ENCODE data around the gene CDK5RAP1.

The CDK5RAP1 gene

GRCh38 chr20:33338467-33339258, 62.7 kb downstream of the CDK5RAP1 start:
- H3K9me3 ChIP-seq: no peaks in the 10 kb centered on the region
- no peaks in the 10 kb centered on the region for H3K36me3 ChIP-seq
- no peak overlapping the region for H3K4me3 ChIP-seq (ENCODE audit: low read depth in 1 of 2, low read length in 1 of 2)
- H3K27me3 ChIP-seq: no peaks in the 10 kb centered on the region
- H3K27ac ChIP-seq: no peak overlapping the region
- no peaks in the 10 kb centered on the region for H3K4me1 ChIP-seq (ENCODE audit: control insufficient read depth in 1 of 2, insufficient read depth in 1 of 2, low read depth in 1 of 2, low read length in 1 of 2)
- no peak for TF ChIP-seq CTCF (IDR thresholded peaks at IDR 0.05)

GRCh38 chr20:33337531-33338165, 63.7 kb downstream of the CDK5RAP1 start:
- no peak for TF ChIP-seq CTCF (IDR thresholded peaks at IDR 0.05)
- Histone ChIP-seq H3K36me3 (no peaks in the 10 kb centered on the region), H3K9me3 (no peaks in the 10 kb centered on the region), H3K4me3 (ENCODE audit: low read depth in 1 of 2, low read length in 1 of 2) (no peak overlapping the region), H3K4me1 (ENCODE audit: control insufficient read depth in 1 of 2, insufficient read depth in 1 of 2, low read depth in 1 of 2, low read length in 1 of 2) (no peaks in the 10 kb centered on the region), H3K27me3 (no peaks in the 10 kb centered on the region), H3K27ac (no peak overlapping the region)

- Histone ChIP-seq H3K27ac (no peak overlapping the region), H3K27me3 (no peaks in the 10 kb centered on the region), H3K4me1 (ENCODE audit: control insufficient read depth in 1 of 2, insufficient read depth in 1 of 2, low read depth in 1 of 2, low read length in 1 of 2) (no peaks in the 10 kb centered on the region), H3K4me3 (ENCODE audit: low read depth in 1 of 2, low read length in 1 of 2) (no peak overlapping the region), H3K36me3 (no peaks in the 10 kb centered on the region), H3K9me3 (no peaks in the 10 kb centered on the region)
- TF ChIP-seq CTCF (IDR thresholded peaks at IDR 0.05): no peak
Measured at GRCh38 chr20:33337119-33337518, 64.2 kb downstream of the CDK5RAP1 start.

GRCh38 chr20:33336375-33336774, 64.9 kb downstream of the CDK5RAP1 start:
- H3K27me3 ChIP-seq: no peaks in the 10 kb centered on the region
- no peaks in the 10 kb centered on the region for H3K9me3 ChIP-seq

DNA sequence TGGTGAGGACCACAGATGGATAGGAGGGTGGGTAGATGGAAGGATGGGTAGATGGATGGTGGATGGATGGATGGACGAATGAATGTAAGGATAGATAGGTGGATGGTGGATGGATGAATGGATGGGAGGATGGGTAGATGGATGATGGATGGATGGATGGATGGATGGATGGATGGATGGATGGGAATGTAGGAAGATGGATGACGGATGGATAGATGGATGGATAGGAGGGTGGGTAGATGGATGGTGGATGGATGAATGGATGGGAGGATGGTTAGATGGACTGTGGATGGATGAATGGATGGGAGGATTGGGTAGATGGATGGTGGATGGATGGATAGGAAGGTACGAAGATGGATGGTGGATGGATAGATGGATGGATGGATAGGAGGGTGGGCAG, 67.2 kb downstream of the CDK5RAP1 start:
- Histone ChIP-seq H3K27me3 (no peaks in the 10 kb centered on the region), H3K27ac (no peak overlapping the region), H3K9me3 (no peaks in the 10 kb centered on the region), H3K36me3 (no peaks in the 10 kb centered on the region), H3K4me1 (ENCODE audit: control insufficient read depth in 1 of 2, insufficient read depth in 1 of 2, low read depth in 1 of 2, low read length in 1 of 2) (no peaks in the 10 kb centered on the region), H3K4me3 (ENCODE audit: low read depth in 1 of 2, low read length in 1 of 2) (no peak overlapping the region)
- no peak for TF ChIP-seq CTCF (IDR thresholded peaks at IDR 0.05)

More at GRCh38 chr20:33336375-33336774, 64.9 kb downstream of the CDK5RAP1 start:
- no peaks in the 10 kb centered on the region for H3K4me1 ChIP-seq (ENCODE audit: control insufficient read depth in 1 of 2, insufficient read depth in 1 of 2, low read depth in 1 of 2, low read length in 1 of 2)
- no peak overlapping the region for H3K4me3 ChIP-seq (ENCODE audit: low read depth in 1 of 2, low read length in 1 of 2)
- no peak for TF ChIP-seq CTCF (IDR thresholded peaks at IDR 0.05)
- no peaks in the 10 kb centered on the region for H3K36me3 ChIP-seq
- no peak overlapping the region for H3K27ac ChIP-seq

Measured in neutrophil (primary cell).